Hematopoietic multipotent progenitor cell treated with erythropoietin and hydrocortisone succinate and interleukin-3 and kit ligand, for 8 days (in vitro differentiated cells): Measurements from ENCODE around the gene MAGEA3.
"Not testable (repeated sequence)": the region's sequence is repeated elsewhere in the genome, so short reads cannot be mapped to it uniquely, and the experiment has no call there.

Experiments used
- DNase-seq: peaks from one replicate; pipeline ENCODE4 v3.0.0-alpha.2; 2015

MAGEA3 gene, protein sequence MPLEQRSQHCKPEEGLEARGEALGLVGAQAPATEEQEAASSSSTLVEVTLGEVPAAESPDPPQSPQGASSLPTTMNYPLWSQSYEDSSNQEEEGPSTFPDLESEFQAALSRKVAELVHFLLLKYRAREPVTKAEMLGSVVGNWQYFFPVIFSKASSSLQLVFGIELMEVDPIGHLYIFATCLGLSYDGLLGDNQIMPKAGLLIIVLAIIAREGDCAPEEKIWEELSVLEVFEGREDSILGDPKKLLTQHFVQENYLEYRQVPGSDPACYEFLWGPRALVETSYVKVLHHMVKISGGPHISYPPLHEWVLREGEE

DNA sequence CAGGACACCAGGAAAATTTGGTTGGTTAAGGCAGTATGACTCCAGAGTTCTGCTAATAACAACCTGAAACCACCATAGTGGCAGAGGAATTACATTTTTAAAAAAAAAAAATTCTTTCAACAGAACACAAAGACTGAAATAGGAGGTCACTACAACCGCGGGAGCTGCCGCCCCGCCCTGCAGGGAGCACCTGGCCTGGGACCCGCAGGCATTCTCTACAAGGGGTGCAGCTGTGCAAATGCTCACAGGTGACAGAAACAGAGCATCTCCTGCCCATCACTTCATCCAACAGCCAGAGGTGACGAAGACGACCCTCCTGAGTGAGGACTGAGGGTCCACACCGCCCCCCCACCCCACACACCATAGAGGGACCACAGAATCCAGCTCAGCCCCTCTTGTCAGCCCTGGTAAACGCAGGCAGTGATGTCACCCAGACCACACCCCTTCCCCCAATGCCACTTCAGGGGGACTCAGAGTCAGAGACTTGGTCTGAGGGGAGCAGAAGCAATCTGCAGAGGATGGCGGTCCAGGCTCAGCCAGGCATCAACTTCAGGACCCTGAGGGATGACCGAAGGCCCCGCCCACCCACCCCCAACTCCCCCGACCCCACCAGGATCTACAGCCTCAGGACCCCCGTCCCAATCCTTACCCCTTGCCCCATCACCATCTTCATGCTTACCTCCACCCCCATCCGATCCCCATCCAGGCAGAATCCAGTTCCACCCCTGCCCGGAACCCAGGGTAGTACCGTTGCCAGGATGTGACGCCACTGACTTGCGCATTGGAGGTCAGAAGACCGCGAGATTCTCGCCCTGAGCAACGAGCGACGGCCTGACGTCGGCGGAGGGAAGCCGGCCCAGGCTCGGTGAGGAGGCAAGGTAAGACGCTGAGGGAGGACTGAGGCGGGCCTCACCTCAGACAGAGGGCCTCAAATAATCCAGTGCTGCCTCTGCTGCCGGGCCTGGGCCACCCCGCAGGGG, at the start of gene MAGEA3:
MAGEA3 (plus strand) TSS at position 843 of the 980 bp plus-strand sequence. CDS start 2,039 bp downstream, outside the sequence.
- not testable (repeated sequence) for DNase-seq

DNA sequence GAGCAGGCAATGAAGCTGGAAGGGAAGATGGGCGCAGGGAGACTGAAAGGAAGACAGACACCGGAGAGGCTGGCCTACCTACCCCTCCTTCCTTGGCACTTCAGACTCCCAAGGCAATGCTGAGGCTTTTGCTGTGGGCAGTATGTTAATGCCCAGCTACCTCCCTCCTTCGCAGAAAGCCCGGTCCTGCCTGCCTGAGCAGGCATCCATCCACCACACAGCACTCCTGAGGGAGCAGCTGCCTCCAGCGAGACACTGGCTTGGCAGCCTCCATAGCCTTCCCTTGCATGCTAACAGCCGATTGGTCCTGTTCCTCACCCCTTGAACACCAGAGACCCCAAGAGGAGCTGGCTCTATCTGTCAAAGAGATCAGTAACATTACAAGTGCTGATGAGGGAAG, 46.5 kb upstream of the MAGEA3 start:
- DNase-seq, result no peak

DNA sequence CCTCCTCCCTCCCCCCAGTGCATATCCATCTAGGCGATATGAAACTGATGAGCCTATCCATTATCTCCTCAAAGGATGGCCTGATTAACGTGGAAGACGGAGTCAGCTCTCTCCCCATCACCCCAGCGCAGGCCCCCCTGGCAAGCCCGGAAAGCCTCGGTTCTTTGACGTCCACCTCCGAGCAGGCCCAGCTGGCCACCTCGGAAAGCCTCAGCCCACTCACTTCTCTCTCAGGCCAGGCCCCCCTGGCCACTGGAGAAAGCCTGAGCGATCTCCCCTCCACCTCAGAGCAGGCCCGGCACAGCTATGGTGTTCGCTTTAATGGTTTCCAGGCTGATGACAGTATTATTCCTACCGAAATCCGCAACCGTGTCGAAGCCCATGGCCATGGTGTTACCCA, 46.1 kb upstream of the MAGEA3 start:
- no peak for DNase-seq

DNA sequence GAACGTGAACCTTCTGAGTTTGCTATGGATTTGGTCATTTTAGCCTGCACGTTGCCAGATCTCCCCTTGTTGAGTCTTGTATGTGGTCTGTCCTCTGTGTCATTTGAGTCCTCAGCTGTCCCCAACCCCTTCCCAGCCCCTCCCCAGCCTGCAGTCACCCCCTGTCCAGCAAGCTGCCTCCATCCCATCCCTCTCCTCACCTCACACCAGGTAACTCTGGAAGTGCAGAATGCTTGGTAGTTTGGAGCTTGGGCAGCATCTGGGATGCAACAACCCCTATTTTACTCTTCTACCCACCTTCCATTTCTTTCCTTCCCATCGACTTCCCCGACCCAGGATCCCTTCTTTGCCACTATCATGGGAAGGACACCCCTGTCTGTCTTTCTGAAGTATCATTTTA, 42.5 kb upstream of the MAGEA3 start:
- no peak for DNase-seq

DNA sequence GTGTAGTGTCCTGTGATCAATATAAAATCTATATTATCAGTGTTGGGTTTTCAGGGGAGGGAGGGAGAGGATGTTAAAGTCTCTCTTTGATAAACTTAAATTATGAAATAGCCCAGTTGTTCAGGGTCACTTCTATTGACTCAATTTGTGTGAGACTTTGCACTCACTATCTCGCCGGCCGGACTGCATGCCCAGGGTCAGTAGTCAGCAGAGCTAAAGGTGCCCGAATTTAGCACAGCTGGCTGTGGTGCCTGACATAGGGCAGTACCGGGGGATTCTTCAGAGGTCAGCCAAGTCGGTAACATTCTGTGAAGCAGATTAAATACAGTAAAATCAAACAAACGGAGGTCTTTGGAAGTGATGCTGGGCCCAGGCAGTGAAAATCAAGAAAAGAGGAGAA, 41.7 kb upstream of the MAGEA3 start:
- no peak for DNase-seq

DNA sequence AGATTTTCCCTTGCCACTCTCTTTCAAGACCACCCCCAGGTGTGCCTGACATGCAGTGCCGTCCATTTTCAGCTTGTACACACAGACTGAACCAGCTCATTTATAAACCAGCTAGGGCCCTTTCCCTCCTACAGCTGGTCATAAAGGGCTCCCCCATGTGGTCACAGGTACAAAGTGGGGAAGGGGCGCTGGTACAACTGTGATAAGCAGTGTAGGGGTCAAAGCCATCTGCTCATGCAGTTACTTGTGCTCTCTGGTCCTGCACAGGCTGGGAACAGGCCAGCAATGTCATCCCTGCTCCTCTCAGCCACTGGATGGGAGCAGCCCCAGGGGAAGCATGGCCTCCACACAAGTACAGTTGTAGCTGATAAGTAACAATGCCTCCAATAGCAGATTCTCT, 40.3 kb upstream of the MAGEA3 start:
- DNase-seq, result no peak

DNA sequence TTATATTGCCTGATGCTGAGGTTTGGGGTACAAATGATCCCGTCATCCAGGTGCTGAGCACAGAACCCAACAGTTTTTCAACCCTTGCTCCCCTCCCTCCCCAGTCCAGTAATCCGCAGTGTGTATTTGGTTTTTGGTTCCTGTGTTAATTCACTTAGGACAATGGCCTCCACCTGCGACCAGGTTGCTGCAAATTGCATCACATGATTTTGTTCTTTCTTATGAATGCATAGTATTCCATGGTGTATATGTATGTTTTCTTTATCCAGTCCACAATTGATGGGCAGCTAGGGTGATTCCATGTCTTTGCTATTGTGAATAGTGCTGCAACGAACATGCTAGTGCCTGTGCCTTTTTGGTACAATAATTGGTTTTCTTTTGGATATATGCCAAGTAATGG, 35.5 kb upstream of the MAGEA3 start:
- no peak for DNase-seq

DNA sequence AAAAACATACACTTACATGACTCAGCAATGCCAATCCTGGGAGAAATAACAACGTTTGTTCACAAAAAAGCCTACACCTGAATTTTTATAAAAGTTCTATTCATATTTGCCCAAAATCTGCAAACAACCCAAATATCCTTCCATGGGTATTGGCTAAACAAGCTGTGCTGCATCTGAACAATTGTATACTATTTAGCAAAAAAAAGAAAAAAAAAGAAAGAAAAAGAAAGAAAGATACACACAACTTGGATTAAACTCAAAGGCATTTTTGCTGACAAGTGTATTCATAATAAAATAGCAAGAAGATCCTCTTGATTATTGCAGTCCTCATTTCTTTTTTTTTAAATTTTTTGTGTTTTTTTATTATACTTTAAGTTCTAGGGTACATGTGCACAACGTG, 24.5 kb upstream of the MAGEA3 start:
- no peak for DNase-seq

DNA sequence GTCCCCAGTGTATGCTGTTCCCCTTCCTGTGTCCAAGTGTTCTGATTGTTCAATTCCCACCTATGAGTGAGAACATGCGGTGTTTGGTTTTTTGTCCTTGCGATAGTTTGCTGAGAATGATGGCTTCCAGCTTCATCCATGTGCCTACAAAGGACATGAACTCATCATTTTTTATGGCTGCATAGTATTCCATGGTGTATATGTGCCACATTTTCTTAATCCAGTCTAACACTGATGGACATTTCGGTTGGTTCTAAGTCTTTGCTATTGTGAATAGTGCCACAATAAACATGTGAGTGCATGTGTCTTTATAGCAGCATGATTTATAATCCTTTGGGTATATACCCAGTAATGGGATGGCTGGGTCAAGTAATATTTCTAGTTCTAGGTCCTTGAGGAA, 23.9 kb upstream of the MAGEA3 start:
- not testable (repeated sequence) for DNase-seq

DNA sequence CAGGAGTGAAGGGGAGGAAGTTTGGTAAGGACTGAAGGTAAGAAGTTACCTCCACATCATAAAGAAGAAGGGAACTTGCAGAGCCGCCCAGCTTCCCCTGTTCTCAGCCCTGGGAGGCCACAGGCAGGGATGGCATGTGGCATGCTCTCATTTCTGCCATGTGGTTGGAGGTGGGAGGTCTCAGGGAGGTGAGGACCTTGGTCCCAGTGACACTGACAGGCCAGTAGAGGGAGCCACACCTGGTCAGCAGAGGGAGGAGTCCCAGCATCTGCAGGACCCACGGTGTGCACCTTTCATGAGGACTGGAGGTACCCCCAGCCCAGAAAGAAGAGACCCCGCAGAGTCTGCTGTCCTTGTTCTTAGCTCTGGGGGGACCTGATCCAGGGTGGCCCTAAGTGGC, 17.6 kb upstream of the MAGEA3 start:
- not testable (repeated sequence) for DNase-seq

DNA sequence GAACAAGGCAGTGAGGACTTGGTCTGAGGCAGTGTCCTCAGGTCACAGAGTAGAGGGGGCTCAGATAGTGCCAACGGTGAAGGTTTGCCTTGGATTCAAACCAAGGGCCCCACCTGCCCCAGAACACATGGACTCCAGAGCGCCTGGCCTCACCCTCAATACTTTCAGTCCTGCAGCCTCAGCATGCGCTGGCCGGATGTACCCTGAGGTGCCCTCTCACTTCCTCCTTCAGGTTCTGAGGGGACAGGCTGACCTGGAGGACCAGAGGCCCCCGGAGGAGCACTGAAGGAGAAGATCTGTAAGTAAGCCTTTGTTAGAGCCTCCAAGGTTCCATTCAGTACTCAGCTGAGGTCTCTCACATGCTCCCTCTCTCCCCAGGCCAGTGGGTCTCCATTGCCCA, 1.8 kb downstream of the MAGEA3 start:
- DNase-seq, result not testable (repeated sequence)

DNA sequence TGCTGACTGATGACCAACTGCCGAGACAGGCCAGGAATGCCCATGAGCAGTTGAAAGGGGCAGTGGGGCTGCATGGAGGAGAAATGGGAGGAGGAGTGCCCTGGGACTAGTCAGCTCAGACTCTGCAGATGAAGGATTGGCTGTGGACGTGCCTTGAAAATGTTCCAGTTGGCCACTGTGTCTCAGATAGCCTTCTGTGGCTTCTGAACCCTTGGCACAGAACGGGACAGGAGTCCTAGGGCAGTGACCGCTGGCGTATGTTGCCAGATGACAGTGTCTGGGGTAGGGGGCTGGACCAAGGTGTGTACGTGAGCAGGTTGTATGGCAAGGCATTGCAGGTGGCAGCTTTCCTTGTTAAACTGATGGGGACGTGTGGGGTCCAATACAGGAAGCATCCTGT, 7.9 kb downstream of the MAGEA3 start:
- not testable (repeated sequence) for DNase-seq

DNA sequence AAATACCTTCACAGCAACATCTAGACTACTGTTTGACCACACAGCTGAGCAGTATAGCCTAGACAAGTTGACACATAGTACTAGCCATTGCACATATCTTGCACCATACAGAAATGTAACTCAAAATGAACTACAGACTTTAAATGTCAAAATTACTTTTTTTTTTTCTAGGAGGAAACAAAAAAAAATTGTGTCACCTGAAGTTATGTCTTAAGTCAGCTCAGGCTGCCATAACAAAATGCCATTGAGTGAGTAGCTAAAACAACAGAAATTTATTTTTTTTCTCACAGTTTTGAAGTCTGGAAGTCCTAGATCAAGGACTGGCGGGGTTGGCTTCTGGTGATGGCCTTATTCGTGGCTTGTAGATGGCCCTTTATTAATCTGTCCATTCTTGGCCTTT, 10.6 kb downstream of the MAGEA3 start, which contains the start of gene CSAG2:
CSAG2 (minus strand) TSS at position 101 of the 400 bp plus-strand sequence. CDS start 161 bp downstream, outside the sequence.
- DNase-seq, result not testable (repeated sequence)

DNA sequence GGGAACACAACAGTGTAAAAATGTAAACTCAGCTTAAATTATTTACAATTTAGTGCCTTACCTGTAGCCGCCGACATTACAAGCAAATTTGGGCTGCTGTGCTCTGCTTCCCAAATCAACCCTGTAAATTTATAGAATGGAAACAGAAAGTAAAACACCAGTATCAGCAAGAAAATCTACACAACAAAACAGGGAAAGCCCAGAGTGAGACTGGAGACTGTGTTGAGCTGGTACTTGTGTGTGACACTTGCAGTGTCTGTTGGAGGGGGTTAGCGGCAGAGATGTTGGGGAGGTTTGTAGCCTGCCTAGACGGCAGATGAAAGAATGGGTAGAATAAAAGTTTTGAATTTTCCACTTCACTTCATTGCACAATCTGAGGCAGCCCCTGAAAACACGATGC, 14.6 kb downstream of the MAGEA3 start:
- not testable (repeated sequence) for DNase-seq

DNA sequence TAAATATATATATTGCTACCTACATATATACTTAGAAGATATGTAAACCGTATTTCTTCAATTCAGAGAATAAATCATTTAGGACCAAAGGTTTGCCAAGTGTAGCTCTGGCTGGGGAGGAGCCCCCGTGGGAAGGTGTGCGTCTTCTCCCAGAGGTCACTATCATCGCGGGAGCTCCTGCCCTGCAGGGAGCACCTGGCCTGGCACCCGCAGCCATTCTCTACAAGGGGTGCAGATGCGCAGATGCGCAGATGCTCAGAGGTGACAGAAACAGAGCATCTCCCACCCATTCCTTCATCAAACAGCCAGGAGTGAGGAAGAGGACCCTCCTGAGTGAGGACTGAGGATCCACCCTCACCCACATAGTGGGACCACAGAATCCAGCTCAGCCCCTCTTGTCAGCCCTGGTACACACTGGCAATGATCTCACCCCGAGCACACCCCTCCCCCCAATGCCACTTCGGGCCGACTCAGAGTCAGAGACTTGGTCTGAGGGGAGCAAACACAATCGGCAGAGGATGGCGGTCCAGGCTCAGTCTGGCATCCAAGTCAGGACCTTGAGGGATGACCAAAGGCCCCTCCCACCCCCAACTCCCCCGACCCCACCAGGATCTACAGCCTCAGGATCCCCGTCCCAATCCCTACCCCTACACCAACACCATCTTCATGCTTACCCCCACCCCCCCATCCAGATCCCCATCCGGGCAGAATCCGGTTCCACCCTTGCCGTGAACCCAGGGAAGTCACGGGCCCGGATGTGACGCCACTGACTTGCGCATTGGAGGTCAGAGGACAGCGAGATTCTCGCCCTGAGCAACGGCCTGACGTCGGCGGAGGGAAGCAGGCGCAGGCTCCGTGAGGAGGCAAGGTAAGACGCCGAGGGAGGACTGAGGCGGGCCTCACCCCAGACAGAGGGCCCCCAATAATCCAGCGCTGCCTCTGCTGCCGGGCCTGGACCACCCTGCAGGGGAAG, 15.5 kb downstream of the MAGEA3 start, which contains the start of gene MAGEA2B:
MAGEA2B (plus strand) TSS at position 814 of the 973 bp plus-strand sequence. CDS start 2,479 bp downstream, outside the sequence.
- DNase-seq, result not testable (repeated sequence)

DNA sequence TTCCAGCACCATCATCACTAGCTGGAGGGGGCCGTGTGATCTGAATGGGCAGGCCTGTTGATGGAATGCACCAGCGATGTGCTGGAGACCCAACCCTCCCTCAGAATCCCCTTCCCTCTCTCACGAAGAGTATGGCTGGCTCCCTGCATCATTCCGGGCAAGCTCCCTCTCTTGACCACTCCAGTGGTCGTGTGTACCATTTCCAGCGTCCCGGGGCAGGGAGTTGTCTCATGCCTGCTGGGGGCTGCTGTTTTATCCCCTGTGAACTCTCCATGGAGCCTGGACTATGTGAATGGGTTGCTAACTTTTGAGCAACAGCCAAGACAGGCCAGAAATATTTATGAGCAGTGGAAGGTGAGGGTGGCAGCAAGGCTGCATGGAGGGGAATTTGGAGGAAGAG, 26.8 kb downstream of the MAGEA3 start:
- no peak for DNase-seq

DNA sequence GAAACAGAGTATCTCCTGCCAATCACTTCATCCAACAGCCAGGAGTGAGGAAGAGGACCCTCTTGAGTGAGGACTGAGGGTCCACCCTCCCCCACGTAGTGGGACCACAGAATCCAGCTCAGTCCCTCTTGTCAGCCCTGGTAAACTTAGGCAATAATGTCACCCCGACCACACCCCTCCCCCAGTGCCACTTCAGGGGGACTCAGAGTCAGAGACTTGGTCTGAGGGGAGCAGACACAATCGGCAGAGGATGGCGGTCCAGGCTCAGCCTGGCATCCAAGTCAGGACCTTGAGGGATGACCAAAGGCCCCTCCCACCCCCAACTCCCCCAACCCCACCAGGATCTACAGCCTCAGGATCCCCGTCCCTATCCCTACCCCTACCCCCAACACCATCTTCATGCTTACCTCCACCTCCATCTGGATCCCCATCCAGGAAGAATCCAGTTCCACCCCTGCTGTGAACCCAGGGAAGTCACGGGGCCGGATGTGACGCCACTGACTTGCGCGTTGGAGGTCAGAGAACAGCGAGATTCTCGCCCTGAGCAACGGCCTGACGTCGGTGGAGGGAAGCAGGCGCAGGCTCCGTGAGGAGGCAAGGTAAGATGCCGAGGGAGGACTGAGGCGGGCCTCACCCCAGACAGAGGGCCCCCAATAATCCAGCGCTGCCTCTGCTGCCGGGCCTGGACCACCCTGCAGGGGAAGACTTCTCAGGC, 34.8 kb downstream of the MAGEA3 start, which contains the start of the genes CSAG1 and MAGEA12:
CSAG1 (minus strand) TSS at position 461 of the 715 bp plus-strand sequence. CDS start 1,261 bp downstream, outside the sequence.
MAGEA12 (plus strand) TSS at position 497 of the 715 bp plus-strand sequence. CDS start 2,405 bp downstream, outside the sequence.
- no peak for DNase-seq

DNA sequence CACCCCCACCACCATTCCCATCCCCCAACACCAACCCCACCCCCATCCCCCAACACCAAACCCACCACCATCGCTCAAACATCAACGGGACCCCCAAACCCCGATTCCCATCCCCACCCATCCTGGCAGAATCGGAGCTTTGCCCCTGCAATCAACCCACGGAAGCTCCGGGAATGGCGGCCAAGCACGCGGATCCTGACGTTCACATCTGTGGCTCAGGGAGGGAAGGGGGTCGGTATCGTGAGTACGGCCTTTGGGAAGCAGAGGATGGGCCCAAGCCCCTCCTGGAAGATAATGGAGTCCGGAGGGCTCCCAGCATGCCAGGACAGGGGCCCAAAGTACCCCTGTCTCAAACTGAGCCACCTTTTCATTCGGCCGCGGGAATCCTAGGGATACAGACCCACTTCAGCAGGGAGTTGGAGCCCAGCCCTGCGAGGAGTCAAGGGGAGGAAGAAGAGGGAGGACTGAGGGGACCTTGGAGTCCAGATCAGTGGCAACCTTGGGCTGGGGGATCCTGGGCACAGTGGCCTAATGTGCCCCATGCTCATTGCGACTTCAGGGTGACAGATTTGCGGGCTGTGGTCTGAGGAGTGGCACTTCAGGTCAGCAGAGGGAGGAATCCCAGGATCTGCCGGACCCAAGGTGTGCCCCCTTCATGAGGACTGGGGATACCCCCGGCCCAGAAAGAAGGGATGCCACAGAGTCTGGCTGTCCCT, 35.7 kb downstream of the MAGEA3 start:
- DNase-seq, result not testable (repeated sequence)

DNA sequence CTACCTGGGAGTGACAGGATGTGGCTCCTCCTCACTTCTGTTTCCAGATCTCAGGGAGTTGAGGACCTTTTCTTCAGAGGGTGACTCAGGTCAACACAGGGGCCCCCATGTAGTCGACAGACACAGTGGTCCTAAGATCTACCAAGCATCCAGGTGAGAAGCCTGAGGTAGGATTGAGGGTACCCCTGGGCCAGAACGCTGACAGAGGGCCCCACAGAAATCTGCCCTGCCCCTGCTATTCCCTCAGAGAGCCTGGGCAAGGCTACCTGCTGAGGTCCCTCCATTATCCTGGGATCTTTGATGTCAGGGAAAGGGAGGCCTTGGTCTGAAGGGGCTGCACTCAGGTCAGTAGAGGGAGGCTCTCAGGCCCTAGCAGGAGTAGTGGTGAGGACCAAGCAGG, 36.5 kb downstream of the MAGEA3 start:
- DNase-seq, result no peak

DNA sequence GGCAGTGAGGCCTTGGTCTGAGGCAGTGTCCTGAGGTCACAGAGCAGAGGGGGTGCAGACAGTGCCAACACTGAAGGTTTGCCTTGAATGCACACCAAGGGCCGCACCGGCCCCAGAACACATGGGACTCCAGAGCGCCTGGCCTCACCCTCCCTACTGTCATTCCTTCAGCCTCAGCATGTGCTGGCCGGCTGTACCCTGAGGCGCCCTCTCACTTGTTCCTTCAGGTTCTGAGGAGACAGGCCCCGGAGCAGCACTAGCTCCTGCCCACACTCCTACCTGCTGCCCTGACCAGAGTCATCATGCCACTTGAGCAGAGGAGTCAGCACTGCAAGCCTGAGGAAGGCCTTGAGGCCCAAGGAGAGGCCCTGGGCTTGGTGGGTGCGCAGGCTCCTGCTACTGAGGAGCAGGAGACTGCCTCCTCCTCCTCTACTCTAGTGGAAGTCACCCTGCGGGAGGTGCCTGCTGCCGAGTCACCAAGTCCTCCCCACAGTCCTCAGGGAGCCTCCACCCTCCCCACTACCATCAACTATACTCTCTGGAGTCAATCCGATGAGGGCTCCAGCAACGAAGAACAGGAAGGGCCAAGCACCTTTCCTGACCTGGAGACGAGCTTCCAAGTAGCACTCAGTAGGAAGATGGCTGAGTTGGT, 37.4 kb downstream of the MAGEA3 start:
- no peak for DNase-seq
